ENCODE results near the gene USP30. TPM values are rescaled to one million over a fixed set of nuclear protein-coding genes. Genes with fewer than 3 reads are reported as not detected.

USP30 gene, protein sequence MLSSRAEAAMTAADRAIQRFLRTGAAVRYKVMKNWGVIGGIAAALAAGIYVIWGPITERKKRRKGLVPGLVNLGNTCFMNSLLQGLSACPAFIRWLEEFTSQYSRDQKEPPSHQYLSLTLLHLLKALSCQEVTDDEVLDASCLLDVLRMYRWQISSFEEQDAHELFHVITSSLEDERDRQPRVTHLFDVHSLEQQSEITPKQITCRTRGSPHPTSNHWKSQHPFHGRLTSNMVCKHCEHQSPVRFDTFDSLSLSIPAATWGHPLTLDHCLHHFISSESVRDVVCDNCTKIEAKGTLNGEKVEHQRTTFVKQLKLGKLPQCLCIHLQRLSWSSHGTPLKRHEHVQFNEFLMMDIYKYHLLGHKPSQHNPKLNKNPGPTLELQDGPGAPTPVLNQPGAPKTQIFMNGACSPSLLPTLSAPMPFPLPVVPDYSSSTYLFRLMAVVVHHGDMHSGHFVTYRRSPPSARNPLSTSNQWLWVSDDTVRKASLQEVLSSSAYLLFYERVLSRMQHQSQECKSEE
- 6.4 to 11.0 TPM (median 8.5 TPM) in 5 replicates for total RNA-seq (2022; extraction: Qiagen RNA extraction)

DNA sequence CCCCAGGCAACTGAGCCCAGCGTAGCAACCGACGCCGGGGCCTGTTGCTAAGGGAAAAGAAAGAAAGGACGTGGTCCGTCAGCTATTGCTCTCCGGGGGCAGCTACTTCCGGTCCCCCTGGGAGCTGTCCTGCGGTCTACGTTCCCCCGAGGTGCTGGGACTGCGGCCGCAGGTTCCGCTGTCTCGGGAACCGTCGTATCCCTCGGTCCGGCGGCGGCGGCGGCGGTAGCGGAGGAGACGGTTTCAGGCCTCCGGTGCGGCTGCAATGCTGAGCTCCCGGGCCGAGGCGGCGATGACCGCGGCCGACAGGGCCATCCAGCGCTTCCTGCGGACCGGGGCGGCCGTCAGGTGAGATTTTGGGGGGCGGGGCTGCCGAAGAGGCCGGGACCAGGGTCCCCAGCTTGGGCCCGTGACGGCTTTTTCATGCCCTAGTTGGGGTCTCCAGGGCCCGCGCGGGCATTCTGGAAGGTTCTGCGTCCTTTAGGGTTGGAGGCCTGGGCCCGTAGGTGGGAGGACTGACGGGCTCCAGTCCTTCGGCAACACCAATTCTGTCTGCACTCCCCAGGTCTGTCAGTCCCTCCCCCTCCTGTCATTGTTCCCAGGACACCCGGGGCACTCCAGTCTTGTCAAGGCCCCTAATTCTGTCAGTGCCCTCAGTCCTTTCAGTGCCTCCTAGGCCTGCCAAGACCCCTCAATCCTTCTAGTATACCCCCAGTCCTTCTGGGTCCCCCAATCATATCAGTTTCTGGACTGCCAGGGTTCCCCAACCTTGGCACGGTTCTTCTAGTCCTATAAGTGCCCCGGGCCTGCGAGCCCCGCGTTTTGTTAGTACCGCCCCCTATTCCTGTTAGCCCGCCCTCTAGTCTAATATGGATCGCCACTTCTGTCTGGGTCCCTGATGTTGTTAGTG lies at the start of gene USP30:
Gene USP30, plus strand, starts transcription at position 163 of the 910 bp plus-strand sequence. Its CDS starts 103 bp downstream, at position 266.

DNA sequence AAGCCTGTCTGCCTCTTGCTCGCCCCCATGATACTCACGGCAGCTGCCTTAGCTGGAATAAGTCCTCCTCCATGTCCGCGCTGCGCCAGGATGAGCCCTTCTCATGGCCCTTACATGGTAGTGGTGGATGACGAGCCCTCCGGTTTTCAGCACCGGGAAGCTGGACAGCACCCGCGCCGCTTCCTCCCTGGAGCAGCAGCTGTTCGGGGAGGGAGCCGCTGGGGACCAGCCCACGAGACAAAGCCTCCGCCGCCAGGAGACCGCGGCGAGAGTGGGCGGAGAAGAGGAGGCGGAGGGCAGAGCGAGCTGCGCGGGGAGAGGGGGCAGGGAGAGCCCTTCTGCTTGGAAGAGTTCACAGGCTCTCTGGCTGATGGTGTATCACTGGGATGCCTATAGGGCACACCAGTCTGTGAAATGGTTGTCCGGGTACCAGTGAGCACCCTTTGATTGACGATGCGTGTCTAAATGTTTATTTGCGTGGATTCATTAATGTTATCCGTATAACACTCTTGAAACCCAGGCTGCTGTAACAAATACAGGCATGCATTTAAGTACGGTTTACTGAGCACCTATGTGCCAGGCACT lies 31.5 kb upstream of the USP30 start, which contains the start of gene SVOP:
Gene SVOP, minus strand, starts transcription at position 273 of the 585 bp plus-strand sequence. Its CDS starts 200 bp downstream, at position 73.

DNA sequence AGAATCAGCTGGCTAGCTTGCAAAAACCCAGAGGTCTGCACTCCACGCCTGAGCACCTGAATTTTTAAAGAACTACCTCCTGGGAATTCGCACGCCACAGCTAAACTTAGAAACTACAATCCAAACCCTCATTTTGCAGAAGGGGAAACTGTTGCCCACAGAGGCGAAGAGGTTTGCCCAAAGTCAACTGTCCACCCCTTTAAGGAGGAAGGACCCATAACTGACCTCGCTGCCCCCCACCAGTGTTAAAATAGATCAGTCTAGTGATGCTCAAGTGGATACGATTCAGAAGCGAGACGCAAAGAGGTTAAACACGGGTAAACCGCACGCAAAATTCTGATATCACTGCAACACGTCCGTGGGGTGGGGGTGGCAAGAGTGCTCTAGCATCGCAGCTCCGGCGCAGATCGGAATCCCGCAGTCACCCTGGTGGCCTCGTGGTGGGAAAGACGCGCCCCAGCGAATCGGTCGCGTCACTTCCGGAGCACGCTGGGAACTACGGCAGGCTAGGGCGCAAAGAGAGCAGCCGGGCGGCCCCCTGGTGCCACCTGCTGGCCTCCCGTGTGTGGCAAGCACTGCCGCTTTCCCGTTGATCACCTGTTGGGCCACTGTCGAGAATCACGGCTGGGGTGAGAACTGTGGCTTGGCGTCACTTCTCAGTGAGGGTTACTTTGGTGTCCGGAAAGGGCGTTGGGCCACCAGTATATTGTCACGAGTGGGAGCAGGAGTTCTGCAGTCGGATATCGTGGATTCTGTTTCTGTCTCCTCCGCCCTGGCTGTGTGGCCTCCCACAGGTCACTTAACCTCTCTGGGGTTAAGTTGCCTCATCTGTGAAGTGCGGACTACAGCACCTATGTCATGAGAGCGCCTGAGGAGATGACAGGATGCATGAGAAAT lies 40.9 kb downstream of the USP30 start, which contains the start of gene ALKBH2:
Gene ALKBH2, minus strand, starts transcription at position 451 of the 897 bp plus-strand sequence. CDS start 686 bp downstream, outside the sequence.

DNA sequence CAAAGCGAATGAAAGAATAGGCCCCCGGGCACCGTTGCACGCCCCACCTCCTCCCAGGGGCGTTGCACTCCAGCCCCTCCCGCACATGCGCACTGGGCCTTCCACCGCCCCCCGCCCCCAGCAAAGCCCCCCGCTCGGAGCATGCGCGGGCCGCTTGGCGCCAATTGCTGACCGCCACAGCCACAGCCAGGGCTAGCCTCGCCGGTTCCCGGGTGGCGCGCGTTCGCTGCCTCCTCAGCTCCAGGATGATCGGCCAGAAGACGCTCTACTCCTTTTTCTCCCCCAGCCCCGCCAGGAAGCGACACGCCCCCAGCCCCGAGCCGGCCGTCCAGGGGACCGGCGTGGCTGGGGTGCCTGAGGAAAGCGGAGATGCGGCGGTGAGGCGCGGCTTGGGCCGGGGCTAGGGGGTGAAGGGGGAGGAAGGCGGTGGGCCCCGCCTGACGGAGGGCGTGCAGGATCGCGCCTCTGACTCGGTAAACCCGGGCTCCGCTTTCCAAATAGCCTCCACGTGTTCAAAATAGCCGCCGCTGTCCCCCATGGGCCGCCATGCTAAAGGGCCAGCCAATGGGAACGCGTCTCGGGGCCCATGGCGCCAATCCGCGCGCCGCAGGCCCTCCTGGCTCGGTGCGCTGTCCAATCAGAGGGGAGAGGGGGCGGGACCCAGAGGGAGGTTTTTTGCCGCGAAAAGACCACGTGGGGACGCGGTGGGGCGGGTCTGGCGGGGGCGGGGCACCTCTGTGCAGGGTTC lies 45.2 kb downstream of the USP30 start, which contains the start of gene UNG:
Gene UNG, plus strand, starts transcription at position 163 of the 748 bp plus-strand sequence. Its CDS starts 83 bp downstream, at position 246.

DNA sequence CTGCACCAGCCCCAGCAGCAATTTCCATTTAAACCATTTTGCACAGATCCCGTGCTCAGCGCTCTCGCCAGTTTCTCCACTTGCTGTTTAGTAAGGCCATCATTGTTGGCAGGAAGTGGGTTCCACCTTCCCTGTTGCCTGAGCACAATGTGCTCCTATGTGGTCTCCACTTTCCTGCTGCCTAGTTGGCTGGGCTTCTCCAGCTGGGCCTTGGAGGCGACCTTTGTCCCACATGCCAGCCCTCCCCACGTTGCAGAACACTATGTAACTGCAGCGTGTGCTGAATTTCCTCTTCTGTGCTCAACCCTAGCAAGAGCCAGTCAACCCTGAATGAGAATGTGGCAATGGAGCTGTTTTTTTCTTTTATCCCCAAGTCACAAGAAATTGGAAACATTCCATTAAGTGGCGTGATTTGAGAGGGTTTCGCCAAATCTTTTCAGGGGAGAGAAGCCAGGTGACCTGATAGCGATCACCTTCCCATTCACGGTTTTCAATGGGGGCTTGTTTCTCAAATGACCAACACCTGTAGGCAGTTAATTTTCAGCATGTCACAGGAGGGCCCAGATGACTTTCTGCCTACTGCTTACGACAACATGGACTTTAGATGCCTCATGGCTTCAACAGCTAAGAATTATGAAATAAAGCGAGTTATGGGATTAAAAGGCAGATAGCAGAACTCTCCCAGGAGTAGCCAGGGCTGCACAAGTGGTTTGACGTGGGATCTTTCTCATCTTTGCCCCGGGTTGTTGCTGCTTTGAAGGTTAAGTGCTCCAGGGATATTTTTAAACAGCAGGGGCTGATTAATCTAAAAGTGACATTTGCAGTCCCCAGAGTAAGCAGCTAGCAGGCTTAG lies 63.6 kb downstream of the USP30 start, which contains the start of gene ACACB:
Gene ACACB, plus strand, starts transcription at position 830 of the 853 bp plus-strand sequence. CDS start 22,819 bp downstream, outside the sequence.

Other genes starting within 250 kb of the USP30 start
- 15.8 to 22.3 TPM (median 19.6 TPM) in 5 replicates for gene SSH1, start 195.0 kb upstream of the USP30 start, total RNA-seq (2022; extraction: Qiagen RNA extraction)
- not detected in 5 replicates for gene DAO, start 172.5 kb upstream of the USP30 start, total RNA-seq (2022; extraction: Qiagen RNA extraction)
- gene SVOP, start 31.5 kb upstream of the USP30 start, total RNA-seq (2022; extraction: Qiagen RNA extraction): not detected in 5 replicates
- gene ALKBH2, start 40.9 kb downstream of the USP30 start, total RNA-seq (2022; extraction: Qiagen RNA extraction): 42.6 to 50.4 TPM (median 49.6 TPM) in 5 replicates
- gene UNG, start 45.0 kb downstream of the USP30 start, total RNA-seq (2022; extraction: Qiagen RNA extraction): 90.2 to 99.4 TPM (median 90.8 TPM) in 5 replicates
- 9.6 to 15.9 TPM (median 12.4 TPM) in 5 replicates for gene ACACB, start 64.0 kb downstream of the USP30 start, total RNA-seq (2022; extraction: Qiagen RNA extraction)

Measured in A549 treated with AZD2906 at 1 μM for 4 hours (cell line).